HG02938 (cell line): ENCODE data around the gene EMP3.
A peak's percentile ranks its signal among the peaks of the same experiment; 100 is the strongest.
"Not testable (repeated sequence)": the region's sequence is repeated elsewhere in the genome, so short reads cannot be mapped to it uniquely, and the experiment has no call there.

ENCODE experiments used
- ATAC-seq: cut with Tn5 transposase; IDR thresholded peaks from one replicate; pipeline ENCODE4 v1.9.1; 2021; ENCODE audit warnings: mild to moderate bottlenecking, moderate library complexity; ENCODE audit not compliant: unreplicated experiment

Gene EMP3

DNA sequence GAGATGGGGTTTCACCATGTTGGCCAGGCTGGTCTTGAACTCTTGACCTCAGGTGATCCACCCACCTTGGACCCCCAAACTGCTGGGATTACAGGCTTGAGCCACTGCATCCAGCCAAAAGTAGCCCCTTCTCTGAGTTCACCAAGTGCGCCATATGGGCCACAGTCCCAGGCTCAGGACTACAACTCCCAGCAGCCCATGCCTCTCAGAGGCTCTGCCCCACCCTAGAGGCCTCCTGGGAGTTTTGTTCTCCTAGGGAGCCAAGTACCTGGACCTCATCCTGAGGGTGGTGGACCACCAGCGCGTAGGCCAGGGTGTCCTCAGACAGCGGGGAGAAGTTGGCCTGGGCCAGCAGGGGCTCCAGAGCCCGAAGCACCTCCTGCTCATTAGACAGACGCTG, 19.5 kb downstream of the EMP3 start:
- no peak for ATAC-seq

DNA sequence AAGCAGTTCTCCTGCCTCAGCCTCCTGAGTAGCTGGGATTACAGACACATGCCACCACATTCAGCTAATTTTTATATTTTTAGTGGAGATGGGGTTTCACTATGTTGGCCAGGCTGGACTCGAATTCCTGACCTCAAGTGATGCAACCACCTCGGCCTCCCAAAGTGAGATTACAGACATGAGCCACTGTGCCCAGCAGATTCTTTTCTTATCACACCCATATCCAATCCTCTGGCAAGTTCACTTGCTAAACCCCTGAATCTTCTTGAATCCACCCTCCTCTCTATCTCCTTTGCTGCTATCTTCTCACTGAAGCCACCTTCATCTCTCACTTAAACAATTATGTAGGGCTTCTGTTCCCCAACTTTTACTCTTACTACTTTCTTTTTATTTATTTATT, 20.8 kb downstream of the EMP3 start:
- ATAC-seq, result no peak

DNA sequence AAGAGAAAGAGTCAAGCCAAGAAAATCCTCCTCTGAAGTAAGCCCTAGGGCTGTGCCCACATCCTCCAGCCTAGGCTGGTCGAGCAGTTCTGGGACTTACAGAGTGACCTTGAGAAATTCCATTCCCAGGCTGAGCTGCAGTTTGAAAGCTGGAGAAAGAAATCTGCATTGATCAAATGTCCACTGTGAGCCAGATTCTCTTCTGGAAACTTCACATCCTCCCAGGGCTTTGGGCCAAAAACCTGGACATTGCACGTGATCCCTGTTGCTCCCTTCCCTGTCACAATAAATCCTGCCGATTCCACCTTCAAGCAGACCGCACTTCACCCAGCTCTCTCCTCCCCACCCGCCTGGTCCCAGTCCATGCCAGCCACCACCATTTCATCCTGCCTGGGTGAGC, 22.7 kb downstream of the EMP3 start:
- ATAC-seq, result no peak

DNA sequence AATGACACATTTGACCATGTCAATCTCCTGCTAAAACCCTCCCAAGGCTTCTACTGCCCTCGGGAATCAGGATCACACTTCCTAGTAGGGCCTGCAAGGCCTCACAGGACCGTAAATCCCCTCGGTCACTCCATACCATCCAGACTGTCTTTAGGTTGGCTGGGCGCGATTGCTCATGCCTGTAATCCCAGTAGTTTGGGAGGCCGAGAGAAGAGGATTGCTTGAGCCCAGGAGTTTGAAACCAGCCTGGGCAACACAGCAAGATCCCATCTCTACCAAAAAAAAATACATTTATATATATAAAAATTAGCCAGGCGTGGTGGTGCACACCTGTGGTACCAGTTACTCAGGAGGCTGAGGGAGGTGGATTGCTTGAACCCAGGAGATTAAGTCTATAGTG, 23.4 kb downstream of the EMP3 start:
- ATAC-seq, result no peak

DNA sequence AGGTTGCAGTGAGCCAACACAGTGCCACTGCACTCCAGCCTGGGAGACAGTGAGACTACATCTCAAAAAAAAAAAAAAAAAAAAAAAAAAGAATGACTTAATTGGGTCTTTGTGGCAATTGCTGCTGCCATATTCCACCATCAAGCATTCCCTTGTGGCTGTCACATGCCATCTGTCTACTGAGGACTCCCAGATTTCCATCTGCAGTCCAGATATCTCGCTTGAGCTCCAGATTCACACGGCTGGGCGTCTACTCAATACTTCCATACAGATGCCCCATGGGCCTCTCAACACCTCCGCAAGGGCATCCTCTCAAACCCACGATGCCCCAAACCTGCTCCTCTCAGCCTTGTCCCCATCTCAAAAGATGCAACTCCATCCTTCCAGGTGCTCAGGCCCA, 25.5 kb downstream of the EMP3 start:
- ATAC-seq, result no peak

DNA sequence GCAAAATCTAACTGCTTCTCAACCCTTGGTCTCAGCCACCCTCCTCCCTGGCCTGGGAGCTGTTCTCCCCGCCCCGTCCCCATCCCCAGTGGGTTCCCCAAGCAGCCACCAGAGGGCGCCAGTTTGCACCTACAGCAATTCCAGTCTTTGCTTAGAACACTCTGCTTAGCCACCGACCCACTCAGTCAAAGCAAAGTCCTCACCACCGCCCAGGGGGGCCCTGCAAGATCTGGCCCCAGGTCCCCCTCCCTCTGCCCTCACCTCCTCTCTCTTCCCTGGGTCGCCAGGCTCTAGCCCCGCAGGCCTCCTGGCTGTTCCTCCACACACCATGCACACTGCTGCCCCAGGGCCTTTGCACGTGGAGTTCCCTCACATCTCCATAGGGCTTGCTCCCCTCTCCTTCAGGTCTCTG, 26.0 kb downstream of the EMP3 start:
- no peak for ATAC-seq

DNA sequence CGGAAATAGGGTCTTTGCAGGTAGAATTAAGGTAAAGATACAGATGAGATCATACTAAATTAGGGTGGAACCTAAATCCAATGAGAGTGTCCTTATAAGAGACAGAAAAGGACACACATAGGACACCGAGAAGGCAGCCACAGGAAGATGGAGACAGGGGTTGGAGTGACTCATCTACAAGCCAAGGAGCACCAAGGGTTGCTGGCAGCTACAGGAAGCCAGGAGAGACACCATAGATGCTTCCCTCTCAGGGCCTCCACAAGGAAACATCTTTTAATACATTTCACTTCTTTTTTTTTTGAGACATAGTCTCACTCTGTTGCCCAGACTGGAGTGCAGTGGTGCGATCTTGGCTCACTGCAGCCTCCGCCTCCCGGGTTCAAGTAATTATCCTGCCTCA, 28.3 kb downstream of the EMP3 start:
- ATAC-seq, result no peak

DNA sequence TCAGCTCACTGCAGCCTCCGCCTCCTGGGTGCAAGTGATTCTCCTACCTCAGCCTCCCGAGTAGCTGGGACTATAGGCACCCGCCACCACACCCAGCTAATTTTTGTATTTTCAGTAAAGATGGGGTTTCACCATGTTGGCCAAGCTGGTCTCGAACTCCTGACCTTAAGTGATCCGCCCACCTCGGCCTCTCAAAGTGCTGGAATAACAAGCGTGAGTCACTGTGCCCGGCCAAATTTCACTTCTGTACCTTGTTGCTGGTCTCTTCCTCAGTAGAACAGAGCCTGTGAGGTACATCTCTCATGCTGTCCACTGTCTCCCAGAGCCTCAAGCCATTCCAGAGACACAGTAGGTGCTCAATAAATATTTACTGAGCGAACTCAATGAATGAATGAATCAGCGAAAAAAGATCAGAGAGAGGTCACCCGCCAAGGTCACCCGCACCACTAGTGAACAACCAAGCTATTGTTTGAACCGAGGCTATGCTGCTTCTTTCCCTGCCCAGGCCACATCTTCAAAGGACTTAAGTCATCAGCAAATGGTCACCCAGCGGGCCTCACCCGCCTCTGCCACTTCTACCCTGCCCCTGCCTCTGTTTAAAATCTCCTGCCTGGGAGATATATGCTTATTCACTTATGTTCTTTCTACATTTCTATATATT, 29.1 kb downstream of the EMP3 start:
- no peak for ATAC-seq

DNA sequence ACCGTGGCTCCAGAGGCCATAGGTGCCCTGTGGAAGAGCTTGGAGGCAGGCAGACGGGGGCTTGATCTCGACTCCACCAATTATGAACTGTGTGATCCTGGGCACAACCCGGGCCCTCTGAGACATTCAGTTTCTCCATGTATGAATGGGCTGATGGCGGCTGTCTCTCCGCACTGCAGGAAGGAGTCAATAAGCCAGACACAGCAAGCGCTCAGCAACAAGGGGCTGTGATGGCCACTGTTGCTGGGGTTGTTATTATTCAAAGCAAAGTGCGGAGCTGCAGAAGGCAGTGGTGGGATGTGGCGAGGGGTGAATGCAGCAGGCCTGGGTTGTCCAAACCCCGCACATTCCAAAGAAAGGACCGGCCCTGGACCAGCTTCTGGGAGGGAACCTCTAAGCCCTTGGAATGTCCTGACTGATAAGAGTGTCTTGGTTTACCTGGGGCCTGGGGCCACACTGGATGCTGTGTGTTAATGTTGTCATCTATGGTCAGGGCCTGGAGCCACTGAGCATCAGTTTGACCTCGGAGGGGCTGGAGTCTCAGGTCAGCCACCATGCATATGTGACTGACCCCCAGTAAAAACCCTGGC, 30.1 kb downstream of the EMP3 start:
- ATAC-seq, result no peak

DNA sequence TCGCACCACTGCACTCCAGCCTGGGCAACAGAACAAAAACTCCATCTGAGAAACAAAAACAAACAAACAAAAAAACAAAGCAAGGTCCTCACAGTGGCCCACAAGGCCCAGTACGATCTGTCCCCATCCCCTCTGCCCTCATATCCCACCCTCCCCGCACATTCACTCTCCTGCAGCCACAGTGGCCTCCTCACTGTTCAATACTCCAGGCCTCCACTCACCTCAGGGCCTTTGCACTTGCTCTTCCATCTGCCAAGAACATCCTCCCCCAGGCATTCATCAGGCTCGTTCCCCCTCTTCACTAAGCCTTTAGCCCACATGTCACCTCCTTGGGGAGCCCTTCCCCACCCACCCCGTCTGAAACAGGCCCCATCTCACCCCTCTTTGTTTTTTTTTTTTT, 33.8 kb downstream of the EMP3 start:
- no peak for ATAC-seq

DNA sequence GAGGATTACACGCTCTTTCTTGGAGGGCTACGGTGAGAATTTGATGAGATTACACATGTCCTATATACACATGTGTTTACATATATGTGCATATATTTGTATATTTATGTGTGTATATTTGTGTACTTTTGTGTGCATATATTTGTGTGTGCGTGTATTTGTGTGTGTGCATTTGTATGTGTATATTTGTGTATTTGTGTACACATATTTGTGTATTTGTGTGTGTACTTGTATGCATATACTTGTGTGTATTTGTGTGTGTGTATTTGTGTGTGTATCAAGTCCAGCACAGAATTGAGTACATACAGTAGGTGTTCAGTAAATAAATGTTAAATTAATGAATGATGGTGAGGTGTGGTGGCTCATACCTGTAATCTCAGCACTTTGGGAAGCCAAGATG, 36.6 kb downstream of the EMP3 start:
- no peak for ATAC-seq

DNA sequence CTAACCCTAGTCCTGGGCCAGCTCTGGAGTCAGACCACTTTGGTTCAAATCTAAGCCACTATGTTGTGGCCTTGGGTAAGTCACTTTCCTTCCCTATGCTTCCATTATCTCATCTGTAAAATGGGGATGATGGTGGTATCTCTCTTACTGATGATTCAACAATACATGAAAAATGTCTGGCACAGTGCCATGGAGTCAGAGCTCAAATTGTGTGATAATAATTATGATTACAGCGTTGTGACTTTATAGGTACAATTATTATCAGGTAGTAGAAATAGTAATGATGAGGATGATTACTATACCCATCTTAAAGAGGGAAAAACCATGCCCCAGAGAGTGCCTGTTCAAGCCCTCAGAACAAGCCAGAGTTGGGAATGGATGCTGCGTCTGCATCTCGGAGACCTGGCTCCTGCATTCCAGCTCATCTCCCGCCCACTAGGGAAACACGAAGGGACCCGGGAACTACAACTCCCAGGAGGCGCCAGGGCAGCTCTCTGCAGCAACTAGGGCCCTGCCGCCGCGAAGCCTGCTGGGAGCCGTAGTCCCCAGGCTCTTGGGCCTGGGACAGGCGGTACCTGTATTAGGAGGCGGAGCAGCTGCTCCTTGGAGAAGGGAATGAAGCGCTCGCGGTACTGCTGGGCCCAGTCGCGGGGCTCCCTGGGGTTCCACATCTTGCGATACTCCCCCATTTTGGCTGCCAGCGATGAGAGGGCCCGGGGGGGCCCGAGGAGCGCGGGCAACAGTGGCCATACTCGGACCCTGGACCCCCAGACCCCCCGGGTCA, 37.6 kb downstream of the EMP3 start:
- ATAC-seq, result peak; percentile 32

DNA sequence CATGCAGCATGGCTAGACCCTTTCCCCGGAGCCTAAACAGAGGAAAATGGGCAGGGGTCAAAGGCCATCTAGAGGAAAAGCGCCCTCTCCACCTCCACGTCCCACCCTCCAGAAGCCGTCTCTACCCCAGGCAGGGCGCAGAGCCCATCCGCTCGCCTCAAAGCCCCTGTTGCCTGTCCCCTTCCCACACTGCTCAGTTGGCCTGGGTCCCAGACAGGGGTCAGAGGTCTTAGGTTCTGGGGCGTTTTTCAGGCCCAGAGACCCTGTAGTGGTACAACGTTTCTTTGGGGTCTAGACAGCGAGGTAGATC, 38.1 kb downstream of the EMP3 start:
- ATAC-seq, result peak; percentile 5

DNA sequence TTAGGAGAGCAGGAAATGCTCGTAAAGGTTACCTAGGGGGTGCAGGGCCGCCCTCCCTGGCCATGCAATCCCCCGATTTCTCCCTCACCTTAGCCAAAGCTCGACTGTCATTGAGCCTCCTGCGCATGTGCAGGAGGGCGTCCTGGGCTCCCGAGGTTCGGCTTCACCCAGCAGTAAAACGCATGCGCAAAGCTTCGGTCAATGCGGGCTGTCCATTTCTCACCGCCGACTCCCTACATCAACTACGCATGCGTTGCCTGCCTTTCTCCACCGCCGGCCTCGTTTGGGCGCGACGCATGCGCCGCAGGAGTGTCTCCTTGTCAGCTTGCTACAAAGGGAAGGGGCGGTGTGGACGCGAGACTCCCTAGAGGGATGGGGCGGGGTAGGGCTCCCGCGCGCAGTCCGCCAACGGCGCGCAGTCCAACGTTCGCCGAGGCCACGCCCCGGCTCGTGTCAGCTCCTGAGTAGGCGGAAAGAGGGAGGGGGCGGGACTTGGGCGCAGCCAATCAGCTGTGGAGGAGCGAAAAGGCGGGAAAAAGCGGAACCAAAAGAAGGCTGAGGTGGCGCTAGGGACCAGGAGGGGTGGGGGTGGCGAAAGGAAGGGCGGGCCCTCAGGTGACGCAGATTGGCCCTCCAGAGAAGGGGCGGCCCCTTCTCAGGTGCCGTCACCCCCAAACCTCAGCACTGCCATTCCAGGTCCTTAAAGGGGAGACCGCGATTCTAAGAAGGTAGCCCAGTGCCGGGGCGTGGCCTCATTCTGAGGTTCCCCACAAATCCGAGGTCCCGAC, 38.7 kb downstream of the EMP3 start, which contains the start of the genes SYNGR4 and TMEM143:
Gene SYNGR4, plus strand, starts transcription at position 558 of the 788 bp plus-strand sequence. CDS start 1,476 bp downstream, outside the sequence.
Gene TMEM143, minus strand, starts transcription at position 131 of the 788 bp plus-strand sequence. Its CDS starts 20 bp downstream, at position 111.
- ATAC-seq, result peak; percentile 78

DNA sequence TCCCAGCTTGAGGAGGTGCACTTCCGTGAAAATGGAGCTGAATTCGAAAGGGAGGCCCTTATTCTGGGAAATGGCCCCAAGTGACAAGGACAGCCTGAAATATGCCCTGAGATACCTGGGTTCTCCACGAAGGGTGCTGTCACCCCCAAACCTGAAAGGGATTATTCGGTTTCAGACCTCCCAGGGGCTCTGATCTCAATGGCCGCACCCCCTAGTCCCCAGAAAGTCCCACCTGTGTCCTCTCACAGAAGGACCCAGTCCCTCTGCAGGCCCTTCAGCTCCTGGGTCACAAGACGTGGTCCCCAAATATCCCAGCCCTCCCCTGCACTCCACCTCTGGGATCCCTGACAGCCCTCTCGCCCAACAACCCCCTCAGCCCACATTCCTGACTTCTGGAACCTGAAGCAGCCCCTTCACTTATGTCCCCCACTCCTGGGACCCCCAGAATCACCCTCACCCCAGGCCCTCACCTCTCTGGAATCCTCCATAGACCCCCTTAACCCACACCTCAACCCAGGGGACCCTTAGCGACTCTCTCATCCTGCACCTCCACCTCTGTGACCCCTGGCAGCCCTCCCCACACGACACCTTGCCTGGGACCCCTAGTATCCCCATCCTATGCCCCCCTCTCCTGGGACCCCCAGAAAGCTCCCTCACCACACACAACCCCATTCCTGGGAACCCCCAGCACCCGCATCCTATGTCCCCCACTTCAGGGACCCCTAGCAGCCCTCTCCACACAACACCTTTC, 39.4 kb downstream of the EMP3 start:
- no peak for ATAC-seq

DNA sequence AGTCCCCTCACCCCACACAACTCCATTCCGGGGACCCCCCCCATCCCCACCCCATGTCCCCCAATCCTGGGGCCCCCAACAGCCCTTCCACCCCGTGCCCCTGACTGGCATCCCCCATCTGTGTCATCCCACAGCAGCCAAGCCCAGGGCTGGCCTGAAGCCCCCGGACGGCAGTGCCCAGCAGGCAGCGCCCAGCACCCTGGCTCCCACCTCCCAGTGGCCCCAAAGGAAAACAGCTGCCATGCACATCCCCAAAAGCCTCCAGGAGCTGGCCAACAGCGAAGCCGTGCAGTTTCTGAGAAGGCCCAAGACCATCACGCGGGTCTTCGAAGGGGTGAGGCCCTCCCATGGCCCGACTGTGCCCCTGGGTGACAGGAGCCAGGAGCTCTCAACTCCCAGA, 40.2 kb downstream of the EMP3 start:
- no peak for ATAC-seq

DNA sequence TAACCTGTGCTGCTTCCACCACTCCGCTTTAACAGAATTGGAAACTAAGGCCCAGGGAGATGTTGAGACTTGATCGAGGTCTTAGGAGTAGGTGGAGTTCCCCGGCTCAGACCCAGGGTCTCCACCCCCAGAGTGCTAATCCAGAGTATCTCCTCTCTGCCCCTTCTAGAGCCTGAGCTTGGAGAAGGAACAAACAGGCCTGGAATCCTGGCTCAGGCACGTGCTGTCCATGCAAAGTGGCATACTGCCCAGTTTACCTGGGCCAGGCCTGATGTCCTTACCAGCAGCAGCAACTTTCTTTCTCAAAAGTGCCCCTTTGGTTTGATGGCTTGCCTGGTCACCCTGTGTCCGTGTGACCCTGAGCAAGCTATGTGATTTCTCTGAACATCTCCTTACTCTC, 42.5 kb downstream of the EMP3 start:
- ATAC-seq, result no peak

DNA sequence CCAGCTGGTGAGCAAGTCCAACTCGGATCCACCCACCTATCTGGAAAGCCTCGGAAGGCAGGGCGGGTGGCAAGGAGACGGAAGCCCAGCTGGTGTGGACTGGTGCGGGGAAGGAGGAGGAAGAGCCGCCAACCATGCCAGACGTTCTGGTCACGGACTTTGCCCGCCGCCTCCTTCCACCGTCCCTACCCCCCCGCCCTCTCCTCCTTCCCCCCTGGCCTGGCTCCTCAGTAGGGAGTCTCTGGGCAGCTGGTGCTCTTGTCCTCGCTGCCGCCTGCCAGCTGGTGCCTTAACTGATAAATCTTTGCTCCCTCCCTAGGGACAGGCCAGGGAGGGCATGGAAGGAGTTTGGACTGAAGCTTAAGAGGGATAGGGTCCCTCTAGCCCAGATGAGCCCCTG, 43.6 kb downstream of the EMP3 start:
- ATAC-seq, result no peak

DNA sequence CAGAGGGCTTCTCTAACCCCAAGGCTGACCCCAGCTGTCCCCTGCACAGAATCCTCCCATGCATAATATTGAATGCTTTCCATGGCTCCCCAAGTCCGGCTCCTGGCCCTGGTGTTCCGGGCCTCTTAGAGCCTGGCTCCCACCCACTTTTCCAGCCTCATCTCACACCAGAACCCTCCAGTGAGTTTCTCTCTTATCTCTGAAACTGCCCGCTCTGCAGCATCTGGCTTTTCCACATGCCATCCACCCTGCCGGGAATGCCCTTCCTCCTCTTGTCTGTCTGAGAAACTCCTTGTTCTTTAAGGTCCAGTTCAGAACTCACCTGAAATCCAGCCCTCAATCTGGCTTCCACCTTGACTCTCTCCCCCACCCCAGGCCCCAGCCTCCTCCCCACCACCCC, 45.6 kb downstream of the EMP3 start:
- ATAC-seq, result no peak

DNA sequence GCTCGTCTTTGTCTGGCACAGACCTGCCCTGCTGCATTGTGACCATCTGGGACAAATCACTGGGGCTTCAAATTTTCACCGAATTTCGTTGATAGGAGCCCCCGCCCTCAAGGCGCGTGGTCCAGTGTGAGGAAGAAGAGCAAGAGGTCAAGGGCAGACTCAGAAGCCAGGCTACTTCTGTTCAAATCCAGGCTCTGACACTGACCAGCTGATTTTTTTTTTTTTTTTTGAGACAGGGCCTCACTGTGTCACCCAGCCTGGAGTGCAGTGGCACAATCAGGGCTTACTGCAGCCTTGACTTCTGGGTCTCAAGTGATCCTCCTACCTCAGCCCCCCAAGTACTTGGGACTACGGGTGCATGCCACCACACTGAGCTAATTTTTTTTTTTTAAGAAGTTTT, 46.0 kb downstream of the EMP3 start:
- ATAC-seq, result no peak

DNA sequence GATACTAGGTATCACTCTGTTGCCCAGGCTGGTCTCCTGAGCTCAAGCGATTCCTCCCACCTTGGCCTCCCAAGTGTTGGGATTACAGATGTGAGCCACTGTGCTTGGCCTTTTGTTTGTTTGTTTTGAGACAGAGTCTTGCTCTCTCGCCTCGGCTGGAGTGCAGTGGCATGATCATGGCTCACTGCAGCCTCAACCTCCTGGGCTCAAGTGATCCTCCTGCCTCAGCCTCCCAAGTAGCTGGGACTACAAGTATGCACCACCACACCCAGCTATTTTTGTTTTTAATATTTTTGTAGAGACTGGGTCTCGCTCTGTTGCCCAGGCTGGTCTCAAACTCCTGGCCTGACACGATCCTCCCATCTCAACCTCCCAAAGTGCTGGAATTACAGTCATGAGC, 46.4 kb downstream of the EMP3 start:
- ATAC-seq, result not testable (repeated sequence)
